Measurements from ENCODE around the gene NDUFAB1.

DNA sequence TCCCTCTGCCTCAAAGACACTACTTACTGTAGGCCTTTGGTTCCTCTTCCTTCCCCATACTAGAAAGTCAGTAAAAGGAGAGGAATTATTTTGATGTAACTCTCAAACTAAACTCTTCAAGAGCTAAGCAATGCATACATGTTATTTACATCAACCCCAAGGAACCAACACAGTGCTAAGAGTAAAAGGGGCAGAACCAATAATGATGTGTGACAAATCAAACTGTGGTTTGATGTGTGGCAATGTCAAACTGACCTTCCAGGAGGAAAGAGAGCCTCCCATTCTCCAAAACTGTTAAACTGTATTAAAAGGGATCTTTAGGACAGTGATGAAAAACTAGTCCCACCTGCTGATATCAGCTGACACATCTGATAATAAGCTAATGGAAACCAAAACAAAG is 15.7 kb downstream of the NDUFAB1 start:
- TF ChIP-seq, protein P1, sequence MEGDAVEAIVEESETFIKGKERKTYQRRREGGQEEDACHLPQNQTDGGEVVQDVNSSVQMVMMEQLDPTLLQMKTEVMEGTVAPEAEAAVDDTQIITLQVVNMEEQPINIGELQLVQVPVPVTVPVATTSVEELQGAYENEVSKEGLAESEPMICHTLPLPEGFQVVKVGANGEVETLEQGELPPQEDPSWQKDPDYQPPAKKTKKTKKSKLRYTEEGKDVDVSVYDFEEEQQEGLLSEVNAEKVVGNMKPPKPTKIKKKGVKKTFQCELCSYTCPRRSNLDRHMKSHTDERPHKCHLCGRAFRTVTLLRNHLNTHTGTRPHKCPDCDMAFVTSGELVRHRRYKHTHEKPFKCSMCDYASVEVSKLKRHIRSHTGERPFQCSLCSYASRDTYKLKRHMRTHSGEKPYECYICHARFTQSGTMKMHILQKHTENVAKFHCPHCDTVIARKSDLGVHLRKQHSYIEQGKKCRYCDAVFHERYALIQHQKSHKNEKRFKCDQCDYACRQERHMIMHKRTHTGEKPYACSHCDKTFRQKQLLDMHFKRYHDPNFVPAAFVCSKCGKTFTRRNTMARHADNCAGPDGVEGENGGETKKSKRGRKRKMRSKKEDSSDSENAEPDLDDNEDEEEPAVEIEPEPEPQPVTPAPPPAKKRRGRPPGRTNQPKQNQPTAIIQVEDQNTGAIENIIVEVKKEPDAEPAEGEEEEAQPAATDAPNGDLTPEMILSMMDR (IDR thresholded peaks at IDR 0.05 in 8 of 11, conservative IDR thresholded peaks at IDR 0.05 in 3 of 11) = no peak
- TF ChIP-seq POLR2A (IDR thresholded peaks at IDR 0.05) = no peak
- no peak for TF ChIP-seq POLR2AphosphoS5 (IDR thresholded peaks at IDR 0.05)
